Cardiac fibroblast (primary cell): Measurements from ENCODE around the gene HSD17B13.
"Not testable (repeated sequence)": the region's sequence is repeated elsewhere in the genome, so short reads cannot be mapped to it uniquely, and the experiment has no call there.

Source experiments
- DNase-seq, 2 donors: peaks; one replicate each; pipeline versions ENCODE4 v3.0.0 to v3.0.0-alpha.2; 2010; ENCODE audit warnings: low read depth in 2 of 2
- H3K4me3 ChIP-seq, 2 donors: replicated peaks in 1 of 2; 1 replicate in 1 of 2; 2 replicates in 1 of 2; pipeline ENCODE4 v1.5.1; 2011; ENCODE audit warnings: low read depth in 2 of 2, low read length in 2 of 2, mild to moderate bottlenecking in 2 of 2, moderate library complexity in 1 of 2
- CTCF ChIP-seq: IDR thresholded peaks from one replicate; pipeline ENCODE4 v1.5.1; 2011; ENCODE audit warnings: low read depth, mild to moderate bottlenecking, low read length, inconsistent platforms

Gene HSD17B13

GRCh38 chr4:87306056-87306455, 16.6 kb downstream of the HSD17B13 start:
- H3K4me3 ChIP-seq, result no peak overlapping the region
- no peak for DNase-seq
- TF ChIP-seq CTCF, result no peak

DNA sequence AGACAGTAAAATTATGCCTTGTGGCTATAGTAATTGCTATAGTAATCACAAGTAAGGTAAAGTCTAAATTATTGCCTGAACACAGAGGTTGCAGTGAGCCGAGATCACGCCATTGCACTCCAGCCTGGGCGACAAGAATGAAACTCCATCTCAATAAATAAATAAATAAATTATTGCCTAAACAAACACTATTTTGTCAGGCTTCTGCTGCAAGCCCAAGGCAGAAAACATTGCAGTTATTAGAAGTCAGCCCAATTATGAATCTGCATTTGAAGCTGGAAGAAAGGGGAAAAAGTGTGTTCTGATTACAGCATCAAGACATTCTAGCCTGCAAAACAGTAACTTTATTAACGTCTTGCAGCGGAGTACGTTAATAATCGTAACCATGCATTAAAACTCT, 17.1 kb downstream of the HSD17B13 start:
- DNase-seq, result no peak
- no peak for TF ChIP-seq CTCF
- no peak overlapping the region for H3K4me3 ChIP-seq

- H3K4me3 ChIP-seq, result no peak overlapping the region
- peak in 1 of 2 donors; percentile 44 for DNase-seq
- TF ChIP-seq CTCF, result no peak
Observed at GRCh38 chr4:87304745-87305432, 17.8 kb downstream of the HSD17B13 start.

GRCh38 chr4:87299898-87300297, 22.8 kb downstream of the HSD17B13 start:
- no peak for TF ChIP-seq CTCF
- no peak overlapping the region for H3K4me3 ChIP-seq
- DNase-seq, result no peak

DNA sequence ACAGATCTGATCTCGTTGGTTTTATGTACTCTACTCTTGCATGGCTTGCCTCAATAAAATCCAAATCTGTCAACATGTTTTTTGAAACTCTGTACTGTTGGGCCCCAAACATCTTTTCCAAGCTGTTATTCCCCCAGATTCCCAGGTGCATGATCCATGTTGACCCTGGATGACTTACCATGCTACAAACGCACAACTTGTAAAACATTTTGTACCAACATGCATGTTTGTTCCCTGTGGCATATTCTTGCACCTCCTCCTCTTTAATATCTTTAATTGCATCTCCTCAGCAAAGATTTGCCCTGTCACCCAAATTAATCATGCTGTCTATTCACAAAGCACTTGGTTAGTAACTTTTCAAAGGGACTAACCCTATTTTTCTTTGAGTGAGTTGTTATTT, 24.3 kb downstream of the HSD17B13 start:
- no peak for DNase-seq
- no peak overlapping the region for H3K4me3 ChIP-seq
- no peak for TF ChIP-seq CTCF

- H3K4me3 ChIP-seq, DNase-seq: not testable (repeated sequence)
Observed at GRCh38 chr4:87294911-87295310, 27.8 kb downstream of the HSD17B13 start.

DNA sequence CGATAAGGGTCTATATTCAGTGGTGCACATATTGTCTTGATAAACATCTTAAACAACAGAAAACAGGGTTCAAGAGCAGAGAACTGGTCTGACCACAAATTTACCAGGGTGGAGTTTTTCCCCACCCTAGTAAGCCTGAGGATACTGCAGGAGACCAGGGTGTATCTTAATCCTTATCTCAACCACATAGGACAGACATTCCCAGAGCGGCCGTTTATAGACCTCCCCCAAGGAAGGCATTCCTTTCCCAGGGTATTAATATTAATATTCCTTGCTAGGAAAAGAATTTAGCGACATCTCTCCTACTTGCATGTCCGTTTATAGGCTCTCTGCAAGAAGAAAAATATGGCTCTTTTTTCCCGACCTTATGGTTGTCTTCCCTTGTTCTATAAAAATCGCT, 28.8 kb downstream of the HSD17B13 start:
- H3K4me3 ChIP-seq, DNase-seq: not testable (repeated sequence)

GRCh38 chr4:87286970-87287369, 35.7 kb downstream of the HSD17B13 start:
- TF ChIP-seq CTCF, result no peak
- DNase-seq, result no peak
- H3K4me3 ChIP-seq, result no peak overlapping the region

DNA sequence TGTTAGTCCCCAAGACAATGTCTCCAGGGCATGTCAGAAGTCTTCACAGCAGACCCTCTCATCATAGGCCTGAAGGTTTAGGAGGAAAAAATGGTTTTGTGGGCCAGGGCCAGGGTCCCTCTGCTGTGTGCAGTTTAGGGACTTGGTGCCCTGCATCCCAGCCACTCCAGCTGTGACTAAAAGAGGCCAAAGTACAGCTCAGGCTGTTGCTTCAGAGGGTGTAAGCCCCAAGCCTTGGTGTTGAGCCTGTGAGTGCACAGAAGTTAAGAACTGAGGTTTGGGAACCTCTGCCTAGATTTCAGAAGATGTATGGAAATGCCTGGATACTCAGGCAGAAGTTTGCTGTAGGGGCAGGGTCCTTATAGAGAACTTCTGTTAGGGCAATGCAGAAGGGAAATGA, 38.4 kb downstream of the HSD17B13 start:
- not testable (repeated sequence) for H3K4me3 ChIP-seq, DNase-seq
